ENCODE results near the gene CATSPERZ. TPM values are rescaled to one million over a fixed set of nuclear protein-coding genes. Genes with fewer than 3 reads are reported as not detected.

CATSPERZ gene
- total RNA-seq, 1 donor from 2014 or later: not detected

- H3K27ac ChIP-seq: peak within 1 kb of the TSS; percentile 93
- H3K36me3 ChIP-seq: peaks cover 19% of the 10 kb centered on the region
- H3K9me3 ChIP-seq: no peaks in the 10 kb centered on the region
- no peaks in the 10 kb centered on the region for H3K27me3 ChIP-seq (ENCODE audit: low read depth)
- peaks cover 22% of the 10 kb centered on the region for H3K4me1 ChIP-seq
- H3K4me3 ChIP-seq: peak within 1 kb of the TSS; percentile 77
- ATAC-seq (peak; percentile 89 to 91), DNase-seq (peak; percentile 90)
- TF ChIP-seq CTCF (IDR thresholded peaks at IDR 0.05): no peak
- intact Hi-C loops (cut with DNase I): no loop called here
These were observed 14.9 kb upstream of the CATSPERZ start, which contains the start of gene GPR137 for GRCh38 chr11:64284962-64285884. Gene GPR137, plus strand, starts transcription at chr11:64285848. Its CDS starts 677 bp downstream, at chr11:64286525.

- no peak for TF ChIP-seq CTCF (IDR thresholded peaks at IDR 0.05)
- no peak for DNase-seq
- Histone ChIP-seq H3K27me3 (ENCODE audit: low read depth) (peaks cover 9% of the 10 kb centered on the region), H3K27ac (peak overlapping the region; percentile 93), H3K36me3 (peaks cover 12% of the 10 kb centered on the region), H3K4me3 (peak overlapping the region; percentile 77), H3K4me1 (peaks cover 26% of the 10 kb centered on the region), H3K9me3 (no peaks in the 10 kb centered on the region)
- intact Hi-C loops (cut with DNase I): no loop called here
- ATAC-seq: no peak
These were observed 14.0 kb upstream of the CATSPERZ start for GRCh38 chr11:64285885-64286800.

GRCh38 chr11:64286801-64287159, 13.4 kb upstream of the CATSPERZ start:
- Histone ChIP-seq H3K9me3 (no peaks in the 10 kb centered on the region), H3K36me3 (peaks cover 6% of the 10 kb centered on the region), H3K27ac (no peak overlapping the region), H3K4me3 (no peak overlapping the region), H3K4me1 (peaks cover 32% of the 10 kb centered on the region), H3K27me3 (ENCODE audit: low read depth) (peaks cover 15% of the 10 kb centered on the region)
- DNase-seq: no peak
- ATAC-seq: no peak
- intact Hi-C loops (cut with DNase I): no loop called here
- no peak for TF ChIP-seq CTCF (IDR thresholded peaks at IDR 0.05)

GRCh38 chr11:64287676-64288352, 12.3 kb upstream of the CATSPERZ start:
- intact Hi-C loops (cut with DNase I): no loop called here
- Histone ChIP-seq H3K4me1 (peaks cover 40% of the 10 kb centered on the region), H3K4me3 (no peak overlapping the region), H3K9me3 (no peaks in the 10 kb centered on the region), H3K27me3 (ENCODE audit: low read depth) (peaks cover 26% of the 10 kb centered on the region), H3K36me3 (no peaks in the 10 kb centered on the region), H3K27ac (no peak overlapping the region)
- no peak for TF ChIP-seq CTCF (IDR thresholded peaks at IDR 0.05)
- DNase-seq (no peak), ATAC-seq (no peak)

GRCh38 chr11:64288353-64288750, 11.8 kb upstream of the CATSPERZ start:
- TF ChIP-seq CTCF (IDR thresholded peaks at IDR 0.05): no peak
- Histone ChIP-seq H3K36me3 (no peaks in the 10 kb centered on the region), H3K27me3 (ENCODE audit: low read depth) (peaks cover 31% of the 10 kb centered on the region), H3K9me3 (no peaks in the 10 kb centered on the region), H3K4me1 (peaks cover 35% of the 10 kb centered on the region), H3K4me3 (no peak overlapping the region), H3K27ac (no peak overlapping the region)
- DNase-seq (no peak), ATAC-seq (no peak)
- intact Hi-C loops (cut with DNase I): no loop called here
